Testis (tissue), 2 donors: Measurements from ENCODE around the gene IL33.

Experiments
- POLR2A ChIP-seq: fragments of 450-650 bp; IDR thresholded peaks from one replicate; pipeline ENCODE4 v1.6.1; 2017; ENCODE audit warnings: antibody characterized with exemption, mild to moderate bottlenecking, moderate library complexity
- TF ChIP-seq, protein P1 (sequence below), 3 experiments: fragments of 450-650 bp in 2 of 3; fragments of 200-600 bp in 1 of 3; sonication (generic) in 1 of 3; IDR thresholded peaks; one replicate each; pipeline ENCODE4 v1.5.1; 2016 to 2019; ENCODE audit warnings: antibody characterized with exemption in 3 of 3, mild to moderate bottlenecking in 2 of 3, moderate library complexity in 1 of 3

DNA sequence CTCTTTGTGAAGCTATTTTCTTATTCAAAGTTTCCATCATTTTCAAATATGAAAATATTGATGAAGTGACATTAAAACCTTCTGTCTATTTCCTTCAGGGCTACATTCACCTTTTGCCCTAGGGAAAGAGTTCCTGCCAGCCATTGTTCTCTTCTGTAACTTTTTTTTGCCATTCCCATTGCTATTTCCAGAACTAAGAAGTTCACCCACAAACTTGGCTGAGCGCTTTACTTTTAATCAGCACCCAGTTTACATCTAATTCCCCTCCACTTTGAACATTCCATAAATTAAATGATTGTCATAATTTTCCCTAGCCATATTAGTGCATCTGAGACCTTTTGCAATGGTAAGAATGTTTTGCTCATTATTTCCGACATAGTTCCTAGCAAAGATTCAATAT, 4.4 kb downstream of the IL33 start:
- TF ChIP-seq, protein P1, sequence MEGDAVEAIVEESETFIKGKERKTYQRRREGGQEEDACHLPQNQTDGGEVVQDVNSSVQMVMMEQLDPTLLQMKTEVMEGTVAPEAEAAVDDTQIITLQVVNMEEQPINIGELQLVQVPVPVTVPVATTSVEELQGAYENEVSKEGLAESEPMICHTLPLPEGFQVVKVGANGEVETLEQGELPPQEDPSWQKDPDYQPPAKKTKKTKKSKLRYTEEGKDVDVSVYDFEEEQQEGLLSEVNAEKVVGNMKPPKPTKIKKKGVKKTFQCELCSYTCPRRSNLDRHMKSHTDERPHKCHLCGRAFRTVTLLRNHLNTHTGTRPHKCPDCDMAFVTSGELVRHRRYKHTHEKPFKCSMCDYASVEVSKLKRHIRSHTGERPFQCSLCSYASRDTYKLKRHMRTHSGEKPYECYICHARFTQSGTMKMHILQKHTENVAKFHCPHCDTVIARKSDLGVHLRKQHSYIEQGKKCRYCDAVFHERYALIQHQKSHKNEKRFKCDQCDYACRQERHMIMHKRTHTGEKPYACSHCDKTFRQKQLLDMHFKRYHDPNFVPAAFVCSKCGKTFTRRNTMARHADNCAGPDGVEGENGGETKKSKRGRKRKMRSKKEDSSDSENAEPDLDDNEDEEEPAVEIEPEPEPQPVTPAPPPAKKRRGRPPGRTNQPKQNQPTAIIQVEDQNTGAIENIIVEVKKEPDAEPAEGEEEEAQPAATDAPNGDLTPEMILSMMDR (IDR thresholded peaks at IDR 0.05): no peak
- no peak for TF ChIP-seq POLR2A
